Smooth muscle cell (in vitro differentiated cells): ENCODE measurements around the gene UBR3. TPM values are rescaled to one million over a fixed set of nuclear protein-coding genes. Genes with fewer than 3 reads are reported as not detected.

Experiments
- DNase-seq: peaks from one replicate; lab custom pipeline; 2025; ENCODE audit not compliant: unreplicated experiment; lab: John Stamatoyannopoulos, UW
- H2AFZ ChIP-seq: fragments of 200-600 bp; sonication (generic); 2 replicates; pipeline ENCODE4 v1.6.0; 2016; ENCODE audit warnings: antibody characterized with exemption, low read depth, mild to moderate bottlenecking
- H3F3A ChIP-seq: fragments of 200-600 bp; sonication (generic); 2 replicates; pipeline ENCODE4 v1.6.0; 2017; ENCODE audit warnings: antibody characterized with exemption, low read depth
- H3K27ac ChIP-seq: fragments of 200-600 bp; sonication (generic); 2 replicates; pipeline ENCODE4 v1.5.1; 2016; ENCODE audit warnings: low read depth, mild to moderate bottlenecking
- H3K27me3 ChIP-seq: fragments of 200-600 bp; sonication (generic); 2 replicates; pipeline ENCODE4 v1.6.1; 2016; ENCODE audit warnings: low read depth, mild to moderate bottlenecking
- H3K36me3 ChIP-seq: fragments of 200-600 bp; sonication (generic); 2 replicates; pipeline ENCODE4 v1.5.1; 2016; ENCODE audit warnings: low read depth
- H3K4me1 ChIP-seq: fragments of 200-600 bp; sonication (generic); 2 replicates; pipeline ENCODE4 v1.5.1; 2016; ENCODE audit warnings: low read depth
- H3K4me2 ChIP-seq: fragments of 200-600 bp; sonication (generic); 2 replicates; pipeline ENCODE4 v1.6.0; 2016; ENCODE audit warnings: mild to moderate bottlenecking
- H3K4me3 ChIP-seq: fragments of 200-600 bp; sonication (generic); 2 replicates; pipeline ENCODE4 v1.5.1; 2016; ENCODE audit warnings: mild to moderate bottlenecking
- H3K79me2 ChIP-seq: fragments of 200-600 bp; sonication (generic); 2 replicates; pipeline ENCODE4 v1.6.0; 2016; ENCODE audit warnings: low read depth, mild to moderate bottlenecking
- H3K9ac ChIP-seq: fragments of 200-600 bp; sonication (generic); 2 replicates; pipeline ENCODE4 v1.6.0; 2016; ENCODE audit warnings: low read depth
- H3K9me3 ChIP-seq: fragments of 200-600 bp; sonication (generic); replicated peaks from 2 replicates; pipeline ENCODE4 v1.5.1; 2016; ENCODE audit warnings: low read depth
- H4K20me1 ChIP-seq: fragments of 200-600 bp; sonication (generic); 2 replicates; pipeline ENCODE4 v1.6.0; 2016; ENCODE audit warnings: low read depth
- CTCF ChIP-seq: fragments of 200-600 bp; sonication (generic); IDR thresholded peaks from 2 replicates; pipeline ENCODE4 v1.5.1; 2017; ENCODE audit warnings: borderline replicate concordance, mild to moderate bottlenecking, antibody characterized with exemption; ENCODE audit not compliant: insufficient read depth, poor library complexity, severe bottlenecking
- WGBS: methylation state at CpG from one replicate; pipeline ENCODE4 v1.1.7; 2016; ENCODE audit warnings: low lambda C conversion rate; 5-methylcytosine and 5-hydroxymethylcytosine counted together
- polyA plus RNA-seq: library from polyadenylated mRNA; unstranded; fragments of >200 nt; fragmentation: Nextera tagmentation; extraction: Ambion mirVana; gene quantifications from 2 replicates; pipeline ENCODE4 v1.2.1, GENCODE V29; 2016
- total RNA-seq: library from RNA; depleted of rRNA; stranded (reverse); fragments of >200 nt; gene quantifications from 2 replicates; pipeline ENCODE4 v1.2.3, GENCODE V29; 2014

Gene UBR3
- total and polyA plus RNA-seq, 2 experiments from 2014 or later, result 7.0 to 35.1 TPM

GRCh38 chr2:170013802-170014551 is 186.7 kb downstream of the UBR3 start:
- peaks cover 18% of the 10 kb centered on the region for H3K4me1 ChIP-seq
- TF ChIP-seq CTCF, result no peak
- H4K20me1 ChIP-seq, result no peaks in the 10 kb centered on the region
- no peaks in the 10 kb centered on the region for H3F3A ChIP-seq
- no peak overlapping the region for H3K9ac ChIP-seq
- no peaks in the 10 kb centered on the region for H3K79me2 ChIP-seq
- H3K4me3 ChIP-seq, result no peak overlapping the region
- H3K27ac ChIP-seq, result peak overlapping the region; percentile 11
- WGBS, result 11% methylated on average over 5 of the region's 5 CpGs
- DNase-seq, result no peak
- no peaks in the 10 kb centered on the region for H3K27me3 ChIP-seq
- no peaks in the 10 kb centered on the region for H3K9me3 ChIP-seq
- H3K36me3 ChIP-seq, result no peaks in the 10 kb centered on the region
- peak overlapping the region; percentile 24 for H3K4me2 ChIP-seq
- H2AFZ ChIP-seq, result no peak overlapping the region

GRCh38 chr2:170014769-170015168 is 187.5 kb downstream of the UBR3 start:
- no peak overlapping the region for H2AFZ ChIP-seq
- H3F3A ChIP-seq, result no peaks in the 10 kb centered on the region
- no peaks in the 10 kb centered on the region for H4K20me1 ChIP-seq
- no peak overlapping the region for H3K27ac ChIP-seq
- H3K4me1 ChIP-seq, result peaks cover 11% of the 10 kb centered on the region
- H3K27me3 ChIP-seq, result no peaks in the 10 kb centered on the region
- H3K4me2 ChIP-seq, result no peak overlapping the region
- no peak overlapping the region for H3K9ac ChIP-seq
- no peak for DNase-seq
- H3K4me3 ChIP-seq, result no peak overlapping the region
- TF ChIP-seq CTCF, result no peak
- 90% methylated on average over 1 of the region's 1 CpG for WGBS
- no peaks in the 10 kb centered on the region for H3K79me2 ChIP-seq
- no peaks in the 10 kb centered on the region for H3K36me3 ChIP-seq
- no peaks in the 10 kb centered on the region for H3K9me3 ChIP-seq

- H3K27ac ChIP-seq, result no peak overlapping the region
- no peak overlapping the region for H3K4me2 ChIP-seq
- H2AFZ ChIP-seq, result no peak overlapping the region
- no peaks in the 10 kb centered on the region for H3K36me3 ChIP-seq
- DNase-seq, result no peak
- no peak overlapping the region for H3K4me3 ChIP-seq
- H3K27me3 ChIP-seq, result no peaks in the 10 kb centered on the region
- no peaks in the 10 kb centered on the region for H3K9me3 ChIP-seq
- no peaks in the 10 kb centered on the region for H3F3A ChIP-seq
- no peak overlapping the region for H3K9ac ChIP-seq
- peaks cover 10% of the 10 kb centered on the region for H3K4me1 ChIP-seq
- TF ChIP-seq CTCF, result no peak
- WGBS, result 58% methylated on average over 4 of the region's 4 CpGs
- no peaks in the 10 kb centered on the region for H3K79me2 ChIP-seq
- H4K20me1 ChIP-seq, result no peaks in the 10 kb centered on the region
Observed at GRCh38 chr2:170017860-170018532, 190.7 kb downstream of the UBR3 start.
